SK-N-SH treated with all-trans-retinoic acid at 6 μM for 48 hours (cell line): Measurements from ENCODE around the gene ANTXR2.
A peak's percentile ranks its signal among the peaks of the same experiment; 100 is the strongest.

Source experiments
- ATAC-seq: fragments of 200-7000 bp; cut with Tn5 transposase; 3 replicates; pipeline ENCODE4 v1.9.1; 2020; ENCODE audit warnings: mild to moderate bottlenecking, moderate library complexity
- CSDC2 ChIP-seq: fragments of 250-450 bp; sonication (Bioruptor Pico); IDR thresholded peaks from 2 replicates; pipeline ENCODE4 v1.5.0; 2020; ENCODE audit warnings: mild to moderate bottlenecking, moderate library complexity
- CSRNP3 ChIP-seq: fragments of 250-450 bp; sonication (Bioruptor Pico); IDR thresholded peaks from 2 replicates; pipeline ENCODE4 v1.5.1; 2021; ENCODE audit warnings: mild to moderate bottlenecking, moderate library complexity
- GLIS3 ChIP-seq: fragments of 250-450 bp; sonication (Bioruptor Pico); IDR thresholded peaks from 2 replicates; pipeline ENCODE4 v1.5.0; 2020; ENCODE audit warnings: mild to moderate bottlenecking, moderate library complexity
- ISL1 ChIP-seq: fragments of 250-450 bp; sonication (Bioruptor Pico); IDR thresholded peaks from 2 replicates; pipeline ENCODE4 v2.1.2; 2022; ENCODE audit warnings: mild to moderate bottlenecking, moderate library complexity
- POU6F1 ChIP-seq: fragments of 250-450 bp; sonication (Bioruptor Pico); IDR thresholded peaks from 2 replicates; pipeline ENCODE4 v1.8.0; 2021; ENCODE audit warnings: low read depth, mild to moderate bottlenecking, moderate library complexity, borderline replicate concordance
- PPARA ChIP-seq: fragments of 250-450 bp; sonication (Bioruptor Pico); IDR thresholded peaks from 2 replicates; pipeline ENCODE4 v1.5.0; 2020; ENCODE audit warnings: mild to moderate bottlenecking, borderline replicate concordance
- RARB ChIP-seq: fragments of 250-450 bp; sonication (Bioruptor Pico); IDR thresholded peaks from 2 replicates; pipeline ENCODE4 v1.8.0; 2021; ENCODE audit warnings: mild to moderate bottlenecking, moderate library complexity
- TCF4 ChIP-seq: fragments of 250-450 bp; sonication (Bioruptor Pico); IDR thresholded peaks from 2 replicates; pipeline ENCODE4 v1.8.0; 2021; ENCODE audit warnings: mild to moderate bottlenecking, moderate library complexity, borderline replicate concordance
- TOX ChIP-seq: fragments of 250-450 bp; sonication (Bioruptor Pico); IDR thresholded peaks from 2 replicates; pipeline ENCODE4 v1.8.0; 2021; ENCODE audit warnings: mild to moderate bottlenecking, moderate library complexity, borderline replicate concordance
- ZFP3 ChIP-seq: fragments of 250-450 bp; sonication (Bioruptor Pico); IDR thresholded peaks from 2 replicates; pipeline ENCODE4 v1.5.0; 2020; ENCODE audit warnings: mild to moderate bottlenecking, moderate library complexity
- ZFP30 ChIP-seq: fragments of 450-650 bp; formaldehyde crosslinking; IDR thresholded peaks from 2 replicates; pipeline ENCODE4 v1.5.0; 2022; ENCODE audit warnings: mild to moderate bottlenecking, moderate library complexity
- ZNF565 ChIP-seq: fragments of 450-650 bp; formaldehyde crosslinking; conservative IDR thresholded peaks from 2 replicates; pipeline ENCODE4 v1.5.0; 2020; ENCODE audit warnings: low read depth, mild to moderate bottlenecking, moderate library complexity
- ZNF70 ChIP-seq: fragments of 450-650 bp; formaldehyde crosslinking; IDR thresholded peaks from 2 replicates; pipeline ENCODE4 v1.5.0; 2020; ENCODE audit warnings: mild to moderate bottlenecking, moderate library complexity
- ZNF8 ChIP-seq: fragments of 450-650 bp; formaldehyde crosslinking; IDR thresholded peaks from 2 replicates; pipeline ENCODE4 v1.5.0; 2020; ENCODE audit warnings: mild to moderate bottlenecking, moderate library complexity
- TF ChIP-seq, protein P1 (sequence below): fragments of 250-450 bp; sonication (Bioruptor Pico); IDR thresholded peaks from 2 replicates; pipeline ENCODE4 v1.5.1; 2020; ENCODE audit warnings: low read depth, mild to moderate bottlenecking, moderate library complexity
- TF ChIP-seq, protein P2 (sequence below): fragments of 250-450 bp; sonication (Bioruptor Pico); IDR thresholded peaks from 2 replicates; pipeline ENCODE4 v1.5.0; 2020; ENCODE audit warnings: mild to moderate bottlenecking, moderate library complexity
- TF ChIP-seq, protein P3 (sequence below): fragments of 250-450 bp; sonication (Bioruptor Pico); IDR thresholded peaks from 2 replicates; pipeline ENCODE4 v1.8.0; 2020; ENCODE audit warnings: mild to moderate bottlenecking, moderate library complexity, borderline replicate concordance

The ANTXR2 gene

DNA sequence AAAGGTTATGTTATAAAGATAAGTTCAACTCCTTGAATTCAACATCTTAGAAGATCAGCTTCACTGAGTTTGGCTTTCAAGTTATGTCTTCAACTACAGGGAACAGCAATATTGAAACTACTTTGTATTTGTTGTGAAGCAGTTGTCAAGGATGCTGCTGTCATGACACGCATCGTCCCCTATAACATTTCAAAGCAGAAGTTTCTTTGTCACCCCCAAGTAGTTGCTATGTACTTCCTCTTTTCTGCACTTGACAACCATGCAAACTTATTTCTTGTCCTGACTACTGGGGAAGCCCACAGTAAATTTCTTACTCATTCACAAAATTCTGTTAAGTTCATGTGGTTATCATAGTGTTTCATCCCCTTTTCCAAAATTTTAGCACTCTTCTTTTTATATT, 14.3 kb downstream of the ANTXR2 start:
- TF ChIP-seq, protein P1, sequence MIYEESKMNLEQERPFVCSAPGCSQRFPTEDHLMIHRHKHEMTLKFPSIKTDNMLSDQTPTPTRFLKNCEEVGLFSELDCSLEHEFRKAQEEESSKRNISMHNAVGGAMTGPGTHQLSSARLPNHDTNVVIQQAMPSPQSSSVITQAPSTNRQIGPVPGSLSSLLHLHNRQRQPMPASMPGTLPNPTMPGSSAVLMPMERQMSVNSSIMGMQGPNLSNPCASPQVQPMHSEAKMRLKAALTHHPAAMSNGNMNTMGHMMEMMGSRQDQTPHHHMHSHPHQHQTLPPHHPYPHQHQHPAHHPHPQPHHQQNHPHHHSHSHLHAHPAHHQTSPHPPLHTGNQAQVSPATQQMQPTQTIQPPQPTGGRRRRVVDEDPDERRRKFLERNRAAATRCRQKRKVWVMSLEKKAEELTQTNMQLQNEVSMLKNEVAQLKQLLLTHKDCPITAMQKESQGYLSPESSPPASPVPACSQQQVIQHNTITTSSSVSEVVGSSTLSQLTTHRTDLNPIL (CRISPR knock-in tag) = no peak
- no peak for TF ChIP-seq RARB (CRISPR knock-in tag)
- TF ChIP-seq TCF4 = no peak
- no peak for TF ChIP-seq CSRNP3
- no peak for TF ChIP-seq PPARA
- no peak for TF ChIP-seq ZFP30 (CRISPR knock-in tag)
- TF ChIP-seq, protein P2, sequence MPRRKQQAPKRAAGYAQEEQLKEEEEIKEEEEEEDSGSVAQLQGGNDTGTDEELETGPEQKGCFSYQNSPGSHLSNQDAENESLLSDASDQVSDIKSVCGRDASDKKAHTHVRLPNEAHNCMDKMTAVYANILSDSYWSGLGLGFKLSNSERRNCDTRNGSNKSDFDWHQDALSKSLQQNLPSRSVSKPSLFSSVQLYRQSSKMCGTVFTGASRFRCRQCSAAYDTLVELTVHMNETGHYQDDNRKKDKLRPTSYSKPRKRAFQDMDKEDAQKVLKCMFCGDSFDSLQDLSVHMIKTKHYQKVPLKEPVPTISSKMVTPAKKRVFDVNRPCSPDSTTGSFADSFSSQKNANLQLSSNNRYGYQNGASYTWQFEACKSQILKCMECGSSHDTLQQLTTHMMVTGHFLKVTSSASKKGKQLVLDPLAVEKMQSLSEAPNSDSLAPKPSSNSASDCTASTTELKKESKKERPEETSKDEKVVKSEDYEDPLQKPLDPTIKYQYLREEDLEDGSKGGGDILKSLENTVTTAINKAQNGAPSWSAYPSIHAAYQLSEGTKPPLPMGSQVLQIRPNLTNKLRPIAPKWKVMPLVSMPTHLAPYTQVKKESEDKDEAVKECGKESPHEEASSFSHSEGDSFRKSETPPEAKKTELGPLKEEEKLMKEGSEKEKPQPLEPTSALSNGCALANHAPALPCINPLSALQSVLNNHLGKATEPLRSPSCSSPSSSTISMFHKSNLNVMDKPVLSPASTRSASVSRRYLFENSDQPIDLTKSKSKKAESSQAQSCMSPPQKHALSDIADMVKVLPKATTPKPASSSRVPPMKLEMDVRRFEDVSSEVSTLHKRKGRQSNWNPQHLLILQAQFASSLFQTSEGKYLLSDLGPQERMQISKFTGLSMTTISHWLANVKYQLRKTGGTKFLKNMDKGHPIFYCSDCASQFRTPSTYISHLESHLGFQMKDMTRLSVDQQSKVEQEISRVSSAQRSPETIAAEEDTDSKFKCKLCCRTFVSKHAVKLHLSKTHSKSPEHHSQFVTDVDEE = no peak
- no peak for TF ChIP-seq ISL1 (CRISPR knock-in tag)
- no peak for TF ChIP-seq ZFP3
- TF ChIP-seq, protein P3, sequence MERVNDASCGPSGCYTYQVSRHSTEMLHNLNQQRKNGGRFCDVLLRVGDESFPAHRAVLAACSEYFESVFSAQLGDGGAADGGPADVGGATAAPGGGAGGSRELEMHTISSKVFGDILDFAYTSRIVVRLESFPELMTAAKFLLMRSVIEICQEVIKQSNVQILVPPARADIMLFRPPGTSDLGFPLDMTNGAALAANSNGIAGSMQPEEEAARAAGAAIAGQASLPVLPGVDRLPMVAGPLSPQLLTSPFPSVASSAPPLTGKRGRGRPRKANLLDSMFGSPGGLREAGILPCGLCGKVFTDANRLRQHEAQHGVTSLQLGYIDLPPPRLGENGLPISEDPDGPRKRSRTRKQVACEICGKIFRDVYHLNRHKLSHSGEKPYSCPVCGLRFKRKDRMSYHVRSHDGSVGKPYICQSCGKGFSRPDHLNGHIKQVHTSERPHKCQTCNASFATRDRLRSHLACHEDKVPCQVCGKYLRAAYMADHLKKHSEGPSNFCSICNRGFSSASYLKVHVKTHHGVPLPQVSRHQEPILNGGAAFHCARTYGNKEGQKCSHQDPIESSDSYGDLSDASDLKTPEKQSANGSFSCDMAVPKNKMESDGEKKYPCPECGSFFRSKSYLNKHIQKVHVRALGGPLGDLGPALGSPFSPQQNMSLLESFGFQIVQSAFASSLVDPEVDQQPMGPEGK (CRISPR knock-in tag) = no peak
- TF ChIP-seq ZNF565 (CRISPR knock-in tag) = no peak
- no peak for TF ChIP-seq ZNF70 (CRISPR knock-in tag)
- TF ChIP-seq TOX (CRISPR knock-in tag) = no peak
- peak; percentile 70 for ATAC-seq

DNA sequence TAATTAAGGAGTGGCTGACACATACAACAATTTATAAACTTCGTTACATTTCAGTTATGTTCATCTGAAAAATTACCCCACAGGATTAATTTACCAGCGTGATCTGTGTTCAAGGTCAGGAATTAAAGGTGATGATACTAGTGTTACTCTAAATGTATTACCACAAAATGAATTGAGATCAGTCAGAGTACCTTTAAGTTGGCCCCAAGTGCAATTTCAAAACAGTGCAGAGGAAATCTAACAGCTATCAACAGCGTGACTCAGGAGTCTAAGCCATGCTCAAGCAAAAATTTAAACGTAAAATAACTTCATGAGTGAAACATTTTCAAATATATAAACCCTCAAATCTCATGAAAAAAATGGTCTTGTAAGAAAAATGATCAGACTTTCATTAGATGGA, 18.7 kb downstream of the ANTXR2 start:
- TF ChIP-seq, protein P3 (CRISPR knock-in tag) = no peak
- TF ChIP-seq GLIS3 (CRISPR knock-in tag) (no peak), ZNF8 (CRISPR knock-in tag) (no peak), TCF4 (no peak), POU6F1 (CRISPR knock-in tag) (no peak), RARB (CRISPR knock-in tag) (no peak), ISL1 (CRISPR knock-in tag) (no peak), PPARA (no peak), CSDC2 (CRISPR knock-in tag) (no peak), ZNF70 (CRISPR knock-in tag) (no peak)
- TF ChIP-seq, protein P1 (CRISPR knock-in tag) = no peak
- no peak for ATAC-seq
